GM11168 (cell line): Measurements from ENCODE around the gene CLCF1.

Source experiments
- in situ Hi-C: fragments of 300-500 bp; cut with MboI; formaldehyde crosslinking; loops from one replicate; pipeline ENCODE4 v1.12.0; 2022; ENCODE audit warnings: low sequenced_read_pairs; ENCODE audit not compliant: unreplicated experiment

Gene CLCF1

DNA sequence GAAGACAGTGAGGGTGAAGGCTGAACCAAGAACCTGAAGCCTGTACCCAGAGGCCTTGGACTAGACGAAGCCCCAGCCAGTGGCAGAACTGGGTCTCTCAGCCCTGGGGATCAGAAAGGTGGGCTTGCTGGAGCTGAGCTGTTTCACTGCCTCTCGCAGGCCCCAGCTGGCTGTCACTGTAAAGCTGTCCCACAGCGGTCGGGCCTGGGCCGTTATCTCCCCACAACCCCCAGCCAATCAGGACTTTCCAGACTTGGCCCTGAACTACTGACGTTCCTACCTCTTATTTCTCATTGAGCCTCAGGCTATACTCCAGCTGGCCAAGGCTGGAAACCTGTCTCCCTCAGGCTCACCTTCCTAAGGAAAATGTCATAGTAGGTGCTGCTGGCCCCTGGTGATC, 24.1 kb upstream of the CLCF1 start:
- in situ Hi-C loops = no loop called here

DNA sequence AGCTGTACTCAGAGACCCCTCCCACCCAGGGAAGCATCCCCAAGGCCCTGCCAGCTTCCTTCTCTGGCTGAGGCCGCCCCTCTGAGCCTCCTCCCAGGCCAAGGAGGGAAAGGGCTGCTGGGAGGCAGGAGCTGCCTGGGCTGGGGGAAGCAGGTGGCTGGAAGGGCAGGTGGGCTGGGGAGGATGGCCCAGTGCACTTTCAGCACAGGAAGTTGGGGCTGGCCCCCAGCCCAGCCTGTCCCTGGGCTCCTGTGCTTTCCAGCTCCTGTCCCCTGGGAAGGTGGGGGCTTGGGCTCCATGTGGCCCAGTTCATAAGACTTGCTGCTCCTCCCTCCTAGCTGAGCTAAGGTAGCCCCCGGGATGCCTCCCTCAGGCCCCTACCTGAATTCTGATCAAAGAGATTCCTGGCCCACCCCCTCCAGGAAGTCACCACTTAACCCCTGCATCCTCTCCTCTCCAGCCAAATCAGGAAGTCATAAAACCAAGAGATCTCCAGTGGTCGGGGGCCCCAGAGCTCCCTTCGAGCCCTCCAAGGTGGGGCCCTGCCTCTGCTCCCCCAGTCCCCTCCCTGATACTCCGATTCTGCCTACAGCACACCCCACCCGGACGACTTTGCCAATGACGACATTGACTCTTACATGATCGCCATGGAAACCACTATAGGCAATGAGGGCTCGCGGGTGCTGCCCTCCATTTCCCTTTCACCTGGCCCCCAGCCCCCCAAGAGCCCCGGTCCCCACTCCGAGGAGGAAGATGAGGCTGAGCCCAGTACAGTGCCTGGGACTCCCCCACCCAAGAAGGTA, 23.4 kb upstream of the CLCF1 start:
- in situ Hi-C loops = no loop called here

DNA sequence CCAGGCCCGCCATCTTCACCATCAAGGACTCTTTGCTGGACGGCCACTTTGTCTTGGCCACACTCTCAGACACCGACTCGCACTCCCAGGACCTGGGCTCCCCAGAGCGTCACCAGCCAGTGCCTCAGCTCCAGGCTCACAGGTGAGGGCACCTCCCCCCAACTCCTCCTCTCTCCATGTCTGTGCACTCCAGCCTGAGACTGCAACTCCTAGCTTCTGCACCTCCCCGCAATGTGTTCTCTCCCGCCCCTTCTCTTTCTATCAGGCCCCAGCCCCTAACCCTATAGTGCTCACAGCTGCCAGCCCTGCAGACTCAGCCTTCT, 22.8 kb upstream of the CLCF1 start:
- in situ Hi-C loops = no loop called here

DNA sequence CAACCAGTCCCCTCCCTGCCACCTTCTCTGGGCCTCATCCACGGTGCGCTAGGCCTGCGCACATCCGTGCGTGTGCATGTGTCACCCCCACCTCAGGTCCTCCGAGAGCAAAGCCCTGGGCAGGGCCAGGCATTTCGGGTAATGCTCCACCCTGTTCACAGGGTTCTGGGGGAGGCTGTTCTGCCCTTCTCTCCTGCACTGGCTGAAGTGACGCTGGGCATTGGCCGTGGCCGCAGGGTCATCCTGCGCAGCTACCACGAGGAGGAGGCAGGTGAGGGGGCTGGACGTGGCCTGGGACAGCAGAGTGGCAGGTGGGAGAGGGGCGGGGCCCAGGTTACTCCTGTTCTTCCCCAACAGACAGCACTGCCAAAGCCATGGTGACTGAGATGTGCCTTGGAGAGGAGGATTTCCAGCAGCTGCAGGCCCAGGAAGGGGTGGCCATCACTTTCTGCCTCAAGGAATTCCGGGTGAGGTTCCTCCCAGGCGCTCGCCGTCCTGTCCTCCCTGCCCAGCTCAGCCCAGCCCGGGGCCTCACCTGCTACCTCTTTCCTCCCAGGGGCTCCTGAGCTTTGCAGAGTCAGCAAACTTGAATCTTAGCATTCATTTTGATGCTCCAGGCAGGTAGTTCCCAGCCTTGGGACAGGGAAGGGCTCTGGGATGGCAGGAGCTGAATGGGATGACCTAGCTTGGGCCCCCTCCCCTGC, 22.3 kb upstream of the CLCF1 start:
- in situ Hi-C loops = no loop called here

DNA sequence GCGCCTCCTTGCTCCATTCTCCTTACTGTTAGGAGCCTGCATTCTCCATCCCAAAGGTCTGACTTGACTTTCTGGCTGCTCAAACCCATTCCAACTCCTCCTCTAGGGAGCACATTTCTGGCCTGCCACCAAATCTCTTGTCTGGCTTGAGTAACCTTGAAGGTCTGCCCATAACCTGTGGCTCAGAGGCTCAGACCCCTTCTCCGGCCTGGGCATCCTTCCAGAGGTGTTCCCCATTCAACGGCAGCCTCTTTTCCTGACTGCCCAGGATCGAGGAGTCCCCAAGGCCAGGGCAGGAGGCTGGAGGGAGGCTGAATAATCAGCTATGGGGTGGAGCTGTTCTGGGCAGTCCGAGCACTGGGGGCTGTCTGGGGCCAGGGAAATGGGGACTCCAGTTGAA, 20.6 kb upstream of the CLCF1 start:
- in situ Hi-C loops = no loop called here

DNA sequence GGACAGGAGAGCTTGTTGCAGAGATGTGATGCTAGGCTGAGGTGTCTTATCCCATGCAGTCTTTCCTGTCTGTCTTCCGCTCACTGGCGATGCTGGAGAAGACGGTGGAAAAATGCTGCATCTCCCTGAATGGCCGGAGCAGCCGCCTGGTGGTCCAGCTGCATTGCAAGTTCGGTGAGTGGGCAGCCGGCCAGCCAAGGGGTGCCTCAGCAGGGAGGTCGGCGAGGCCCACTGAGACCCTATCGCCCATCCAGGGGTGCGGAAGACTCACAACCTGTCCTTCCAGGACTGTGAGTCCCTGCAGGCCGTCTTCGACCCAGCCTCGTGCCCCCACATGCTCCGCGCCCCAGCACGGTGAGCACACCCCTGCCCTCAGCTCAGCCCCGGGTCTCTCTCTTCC, 20.0 kb upstream of the CLCF1 start:
- in situ Hi-C loops = no loop called here

DNA sequence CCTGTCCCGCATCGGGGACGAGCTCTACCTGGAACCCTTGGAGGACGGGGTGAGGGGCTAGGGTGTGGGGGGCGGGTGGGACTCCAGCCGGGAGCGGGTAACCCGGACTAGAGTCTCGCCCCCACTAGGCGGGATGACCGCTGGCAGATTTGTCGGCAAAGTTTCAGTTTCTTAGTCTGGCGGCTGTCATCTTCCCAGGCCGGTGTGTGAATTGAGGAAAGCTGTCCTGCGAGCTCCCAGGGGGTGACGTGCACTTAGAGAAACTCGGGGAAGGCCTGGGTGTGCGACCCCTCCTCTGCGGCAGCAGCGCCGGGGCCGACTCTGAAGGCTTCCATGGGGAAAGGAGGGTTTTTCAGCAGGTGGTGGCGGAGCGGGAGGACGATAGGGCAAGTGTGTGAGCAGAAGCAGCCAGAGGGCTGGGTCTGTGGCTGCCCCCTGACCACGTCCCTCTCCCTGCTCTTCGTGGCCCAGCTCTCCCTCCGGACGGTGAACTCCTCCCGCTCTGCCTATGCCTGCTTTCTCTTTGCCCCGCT, 18.9 kb upstream of the CLCF1 start:
- in situ Hi-C loops = no loop called here

DNA sequence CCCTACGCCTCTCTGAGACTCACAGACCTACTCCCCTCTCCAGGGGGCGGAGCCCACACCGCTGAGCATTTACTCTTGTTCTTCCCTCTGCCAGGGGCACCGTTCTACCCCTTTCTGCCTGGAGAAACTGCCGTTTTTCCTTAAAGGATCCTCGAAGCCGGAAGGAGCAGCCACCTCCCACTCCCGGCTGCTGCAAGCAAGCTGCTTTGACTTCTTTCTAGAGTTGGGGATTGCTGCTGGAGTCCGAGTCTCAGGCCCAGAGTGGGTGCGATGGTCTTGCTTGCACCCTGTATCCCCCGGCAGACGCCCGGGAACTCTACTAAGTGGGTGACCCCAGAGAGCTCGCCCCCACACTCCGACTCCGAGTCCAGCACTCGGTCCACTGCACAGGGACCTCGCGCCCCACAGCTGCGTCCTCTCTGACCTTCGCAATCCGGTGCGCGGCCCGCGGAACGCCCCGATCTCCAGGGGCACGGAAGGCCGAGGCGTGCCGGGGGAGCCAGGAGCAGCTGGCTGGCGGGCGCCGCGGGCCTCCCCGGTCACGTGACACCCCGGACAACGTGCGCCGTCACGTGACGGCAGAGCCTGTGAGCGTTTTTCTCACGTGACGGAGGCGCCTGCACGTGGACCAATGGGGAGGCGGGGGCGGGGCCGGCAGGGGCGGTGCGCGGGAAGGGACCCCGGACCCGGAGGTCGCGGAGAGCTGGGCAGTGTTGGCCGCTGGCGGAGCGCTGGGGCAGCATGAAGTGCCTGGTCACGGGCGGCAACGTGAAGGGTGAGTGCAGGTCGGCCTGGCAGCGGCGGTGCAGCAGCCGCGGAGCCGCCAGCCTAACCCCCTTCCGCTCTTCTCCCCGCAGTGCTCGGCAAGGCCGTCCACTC, 18.1 kb upstream of the CLCF1 start, which contains the start of gene RAD9A:
Gene RAD9A, plus strand, starts transcription at position 683 of the 879 bp plus-strand sequence. Its CDS starts 59 bp downstream, at position 742.
- in situ Hi-C loops = no loop called here

DNA sequence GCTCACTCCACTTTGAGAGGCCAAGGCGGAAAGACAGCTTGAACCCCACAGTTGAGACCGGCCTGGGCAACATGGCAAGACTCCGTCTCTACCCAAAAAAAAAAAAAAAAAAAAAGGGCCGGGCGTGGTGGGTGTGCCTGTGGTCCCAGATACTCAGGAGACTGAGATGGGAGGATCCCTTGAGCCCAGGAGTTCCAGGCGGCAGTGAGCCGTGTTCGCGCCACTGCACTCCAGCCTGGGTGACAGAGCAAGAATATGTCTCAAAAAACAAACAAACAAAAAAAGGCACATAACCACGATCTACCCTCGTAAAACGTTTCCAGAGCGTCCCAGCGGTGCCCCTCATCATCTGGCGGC, 17.5 kb upstream of the CLCF1 start:
- in situ Hi-C loops = no loop called here

DNA sequence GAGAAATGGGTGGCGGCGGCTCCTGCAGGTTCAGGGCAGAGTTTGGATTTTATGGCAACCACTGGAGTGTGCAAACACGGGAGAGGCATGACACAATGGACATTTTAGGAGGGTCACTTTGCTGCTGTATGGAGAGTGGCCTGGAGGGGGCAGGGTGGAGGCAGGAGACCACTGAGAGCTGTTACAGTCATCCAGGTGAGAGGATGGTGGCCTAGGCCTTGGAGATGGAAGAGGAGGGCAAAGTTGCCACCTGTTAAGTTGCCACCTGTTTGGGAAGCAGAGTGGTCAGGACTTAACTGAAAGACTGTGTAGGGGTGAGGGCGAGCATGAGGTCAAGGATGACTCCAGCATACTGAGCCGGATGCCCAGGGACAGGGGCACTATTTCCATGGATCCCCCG, 16.1 kb upstream of the CLCF1 start:
- in situ Hi-C loops = loop anchor here (5.0 kb wide), 1 partner anchor 37 kb away; the partner anchor contains the start of gene POLD4

DNA sequence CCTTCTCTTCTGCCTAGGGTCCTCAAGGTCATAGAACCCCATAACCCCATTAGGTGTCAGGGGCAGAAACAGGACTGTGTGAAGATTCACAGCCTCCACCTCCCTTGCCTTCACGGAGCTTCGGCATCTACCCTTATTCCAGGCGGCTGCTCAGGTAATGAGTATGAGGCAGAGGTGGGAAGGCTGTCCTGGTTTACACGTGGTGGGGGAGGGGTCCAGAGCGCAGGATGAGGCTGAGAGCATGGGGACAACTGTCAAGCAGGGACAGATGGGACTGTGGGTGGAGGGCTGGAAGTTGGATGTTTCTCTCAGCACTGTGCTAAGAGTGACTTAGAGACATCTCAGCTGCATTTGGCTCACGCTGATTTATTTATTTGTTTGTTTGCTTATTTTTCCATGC, 14.1 kb upstream of the CLCF1 start:
- in situ Hi-C loops = loop anchor here (5.0 kb wide), 1 partner anchor 35 kb away; the partner anchor contains the start of gene POLD4

DNA sequence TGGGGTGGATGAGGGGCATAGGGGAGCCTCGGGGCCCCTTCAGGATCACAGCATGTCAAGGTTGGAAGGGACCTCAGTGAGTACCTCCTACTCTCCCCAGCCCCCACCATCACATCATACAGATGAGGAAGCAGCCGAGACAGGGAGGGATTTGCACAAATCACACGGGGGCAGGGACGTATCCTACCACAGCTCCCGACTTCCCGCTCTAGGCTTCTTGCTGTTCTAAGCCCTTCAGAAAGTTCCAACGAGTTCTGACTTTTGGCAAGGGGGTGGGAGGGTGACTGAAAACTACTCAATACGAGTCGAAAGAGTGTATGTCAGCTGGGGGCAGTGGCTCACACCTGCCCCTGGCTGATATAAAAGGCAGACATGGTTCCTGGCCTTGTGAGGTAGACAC, 13.7 kb upstream of the CLCF1 start:
- in situ Hi-C loops = loop anchor here (5.0 kb wide), 1 partner anchor 35 kb away; the partner anchor contains the start of gene POLD4

DNA sequence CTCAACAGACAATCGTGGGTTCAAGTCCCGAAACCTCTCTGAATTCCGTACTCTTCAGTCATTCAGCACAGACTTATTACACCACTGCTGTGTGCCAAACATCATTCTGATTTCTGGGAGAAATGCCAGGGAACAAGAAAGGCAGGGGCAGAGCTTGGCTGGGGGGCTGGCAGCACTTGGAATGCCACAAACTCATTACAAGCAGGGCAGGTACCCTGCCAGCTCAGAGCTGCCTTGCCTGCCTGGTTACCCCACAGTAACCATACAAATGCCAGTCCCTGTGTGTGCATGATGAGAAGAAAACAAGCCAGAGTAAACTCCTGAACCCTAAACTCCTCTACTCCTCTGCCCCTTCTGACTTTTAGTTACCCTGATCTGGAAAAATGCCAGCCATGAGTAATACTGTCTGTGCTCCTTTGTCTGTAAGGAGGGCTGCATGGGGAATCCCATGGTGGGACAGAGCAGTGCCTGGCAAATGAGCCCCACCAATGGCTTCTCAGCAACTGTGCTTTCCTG, 11.5 kb upstream of the CLCF1 start:
- in situ Hi-C loops = loop anchor here (5.0 kb wide), 1 partner anchor 33 kb away; the partner anchor contains the start of gene POLD4

DNA sequence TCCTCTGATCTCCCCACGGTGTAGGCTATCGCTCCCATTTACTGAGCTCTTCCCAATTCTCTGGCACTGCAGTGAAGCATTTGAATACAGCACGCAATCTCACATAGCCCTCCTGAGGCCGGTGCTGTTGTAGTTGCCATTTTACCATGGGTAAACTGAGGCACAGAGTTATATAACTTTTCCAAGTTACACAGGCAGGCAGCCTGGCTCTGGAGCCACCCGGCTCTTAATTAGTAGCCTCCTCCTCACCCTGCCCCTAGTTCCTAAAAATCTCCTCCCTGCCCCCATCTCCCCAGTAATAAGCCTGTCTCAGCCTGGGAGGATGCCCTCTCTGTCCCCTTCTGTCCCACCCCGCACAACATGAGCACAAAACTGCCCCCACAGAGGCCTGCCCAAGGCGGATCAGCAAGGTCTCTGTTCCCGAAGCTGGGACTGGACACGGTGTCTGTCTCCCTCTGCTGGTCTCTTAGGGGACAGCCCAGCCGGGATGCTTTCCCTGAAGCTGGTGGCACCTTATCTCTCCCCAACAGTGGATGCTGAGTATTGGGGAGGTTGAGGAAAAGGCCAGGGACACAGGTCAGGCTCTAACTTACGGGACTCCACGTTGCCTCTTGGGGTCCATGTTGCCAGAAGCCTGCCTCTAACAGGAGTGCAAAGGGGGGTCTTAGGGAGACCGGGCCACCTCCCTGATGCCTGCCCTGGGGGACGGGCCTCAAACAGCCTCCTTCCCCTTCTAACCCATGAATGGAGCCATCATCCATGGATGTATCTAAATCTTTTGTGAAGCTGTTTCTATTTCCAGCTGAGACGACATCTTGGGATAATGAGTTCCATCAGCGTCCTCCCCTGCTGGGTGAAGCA, 9.1 kb upstream of the CLCF1 start:
- in situ Hi-C loops = no loop called here

DNA sequence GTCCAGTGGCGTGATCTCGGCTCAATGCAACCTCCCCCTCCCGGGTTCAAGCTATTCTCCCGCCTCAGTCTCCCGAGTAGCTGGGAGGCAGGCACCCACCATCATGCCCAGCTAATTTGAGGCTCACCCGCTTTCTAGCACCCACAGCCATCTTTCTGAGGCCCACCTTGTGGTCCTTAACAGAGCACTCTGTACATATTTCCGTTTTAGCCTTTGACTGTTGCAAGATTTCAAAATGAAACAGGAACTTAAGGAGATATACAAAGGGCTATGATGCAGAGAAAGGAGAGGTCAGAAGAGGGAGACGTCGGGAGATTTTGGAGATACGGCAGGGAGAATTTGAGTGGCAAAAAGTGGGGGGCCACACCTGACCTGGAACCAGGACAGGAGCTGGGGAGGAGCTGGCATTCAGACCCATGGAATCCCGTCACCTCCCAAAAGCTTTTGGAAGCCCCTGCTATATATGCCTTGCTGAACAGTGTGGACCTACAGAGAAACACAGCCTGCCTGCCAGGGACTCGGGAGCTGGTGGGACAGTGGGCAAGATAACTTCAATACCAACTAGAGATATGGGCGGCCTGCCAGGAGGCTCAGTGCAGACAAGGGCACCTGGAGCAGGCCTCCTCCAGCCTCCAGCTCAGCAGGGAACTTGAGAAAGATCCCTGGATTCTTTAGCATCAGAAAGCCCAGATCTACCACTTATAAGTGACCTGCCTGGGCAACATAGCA, 8.0 kb upstream of the CLCF1 start:
- in situ Hi-C loops = no loop called here

DNA sequence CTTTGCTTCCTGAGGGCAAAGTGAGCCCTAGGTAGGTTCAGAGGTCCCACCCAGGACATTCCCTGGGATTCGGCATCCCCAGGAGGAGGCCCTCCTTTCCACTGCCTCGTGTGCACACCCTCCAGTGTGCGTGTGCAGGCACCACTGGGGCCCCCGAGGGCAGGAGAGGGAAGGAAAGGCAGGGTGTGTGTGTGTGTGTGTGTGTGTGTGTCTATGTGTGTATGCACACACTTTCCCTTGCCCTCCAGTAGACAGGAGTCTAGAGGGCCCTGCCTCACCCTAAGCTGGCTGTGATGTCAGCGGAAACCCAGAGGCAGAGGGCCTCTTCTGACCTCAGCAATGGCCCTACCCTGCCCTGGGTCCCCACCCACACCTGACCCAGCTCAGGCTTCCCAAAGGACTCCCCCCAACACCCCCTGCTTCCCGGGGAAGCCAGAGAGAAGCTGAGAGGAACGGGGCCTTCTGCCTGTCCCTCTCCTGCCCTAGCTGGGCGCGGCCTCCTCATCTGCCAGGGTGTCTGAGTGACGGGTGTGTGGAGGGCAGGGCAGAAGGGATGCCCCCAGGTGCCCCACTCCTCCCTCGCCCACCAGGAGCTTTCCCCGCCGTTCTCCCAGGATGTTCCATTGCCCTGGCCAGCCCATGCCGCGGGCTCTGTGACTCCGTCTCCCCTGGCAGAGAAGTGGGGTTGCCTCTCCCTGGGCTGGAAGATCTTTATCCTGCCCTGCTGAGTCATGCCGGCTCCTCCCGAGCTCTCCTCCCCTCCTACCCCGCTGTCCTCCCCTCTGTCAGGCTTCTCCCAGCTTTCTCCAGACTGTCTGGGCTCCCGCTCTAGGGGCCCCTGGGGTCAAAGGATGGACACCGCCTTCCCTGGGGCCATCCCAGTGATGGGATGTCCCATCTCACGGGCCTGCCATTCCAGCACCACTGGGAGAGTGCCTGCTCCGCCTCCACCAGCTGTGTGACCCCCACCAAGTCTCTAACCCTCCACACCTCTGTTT, 6.0 kb upstream of the CLCF1 start:
- in situ Hi-C loops = no loop called here

DNA sequence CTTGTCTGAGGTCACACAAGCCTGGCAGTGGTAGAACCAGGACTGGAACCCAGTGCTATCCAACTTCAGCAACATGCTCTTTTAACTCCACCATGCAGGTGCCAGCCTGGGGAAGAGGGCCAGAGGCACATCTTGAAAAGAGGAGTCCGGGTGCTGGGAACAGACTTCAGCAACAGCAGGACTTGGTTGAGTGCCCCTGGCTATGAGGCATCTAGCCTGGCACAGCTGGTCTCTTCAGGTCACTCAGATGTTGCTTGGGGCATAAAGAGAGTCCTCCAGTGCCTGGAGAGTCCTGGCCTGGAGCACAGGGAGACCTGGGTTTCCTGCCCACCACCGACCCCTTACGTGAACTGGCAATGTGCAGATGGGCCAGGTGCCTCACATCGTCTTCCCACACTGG, 5.1 kb upstream of the CLCF1 start:
- in situ Hi-C loops = no loop called here
